OCI-LY3 (cell line): ENCODE data around the gene SFT2D3.

ENCODE experiments used
- EZH2phosphoT487 ChIP-seq: fragments of 200-600 bp; shearing (Covaris generic); IDR thresholded peaks from 2 replicates; pipeline ENCODE4 v1.6.1; 2018; ENCODE audit warnings: antibody characterized with exemption, mixed run types, low read depth
- TF ChIP-seq, protein P1 (sequence below): fragments of 200-600, 300-600 bp; sonication (generic); IDR thresholded peaks from 2 replicates; pipeline ENCODE4 v1.5.1; 2014; ENCODE audit warnings: antibody characterized with exemption, low read length, low read depth

DNA sequence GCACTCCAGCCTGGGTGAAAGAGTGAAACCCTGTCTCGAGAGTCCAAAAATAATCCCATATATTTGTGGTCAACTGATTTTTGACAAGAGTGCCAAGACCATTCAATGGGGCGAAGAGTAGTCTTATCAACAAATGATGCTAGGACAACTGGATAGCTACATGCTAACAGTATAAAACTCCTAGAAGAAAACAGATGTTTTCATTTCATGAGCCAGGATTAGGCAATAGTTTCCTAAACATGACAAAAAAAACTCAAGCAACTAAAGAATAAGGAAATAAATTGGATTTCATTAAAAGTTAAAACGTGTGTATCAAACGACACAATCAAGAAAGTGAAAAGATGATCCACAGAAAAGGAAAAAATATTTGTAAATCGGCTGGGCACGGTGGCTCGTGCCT lies 32.2 kb upstream of the SFT2D3 start:
- TF ChIP-seq, protein P1, sequence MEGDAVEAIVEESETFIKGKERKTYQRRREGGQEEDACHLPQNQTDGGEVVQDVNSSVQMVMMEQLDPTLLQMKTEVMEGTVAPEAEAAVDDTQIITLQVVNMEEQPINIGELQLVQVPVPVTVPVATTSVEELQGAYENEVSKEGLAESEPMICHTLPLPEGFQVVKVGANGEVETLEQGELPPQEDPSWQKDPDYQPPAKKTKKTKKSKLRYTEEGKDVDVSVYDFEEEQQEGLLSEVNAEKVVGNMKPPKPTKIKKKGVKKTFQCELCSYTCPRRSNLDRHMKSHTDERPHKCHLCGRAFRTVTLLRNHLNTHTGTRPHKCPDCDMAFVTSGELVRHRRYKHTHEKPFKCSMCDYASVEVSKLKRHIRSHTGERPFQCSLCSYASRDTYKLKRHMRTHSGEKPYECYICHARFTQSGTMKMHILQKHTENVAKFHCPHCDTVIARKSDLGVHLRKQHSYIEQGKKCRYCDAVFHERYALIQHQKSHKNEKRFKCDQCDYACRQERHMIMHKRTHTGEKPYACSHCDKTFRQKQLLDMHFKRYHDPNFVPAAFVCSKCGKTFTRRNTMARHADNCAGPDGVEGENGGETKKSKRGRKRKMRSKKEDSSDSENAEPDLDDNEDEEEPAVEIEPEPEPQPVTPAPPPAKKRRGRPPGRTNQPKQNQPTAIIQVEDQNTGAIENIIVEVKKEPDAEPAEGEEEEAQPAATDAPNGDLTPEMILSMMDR = no peak
- no peak for TF ChIP-seq EZH2phosphoT487
